GM12801 (cell line): ENCODE measurements around the gene FER.

Source experiments
- CTCF ChIP-seq: IDR thresholded peaks from one replicate; pipeline ENCODE4 v1.5.1; 2011; ENCODE audit warnings: control low read depth; ENCODE audit not compliant: insufficient read length; ENCODE audit errors: extremely low read depth

Gene FER

DNA sequence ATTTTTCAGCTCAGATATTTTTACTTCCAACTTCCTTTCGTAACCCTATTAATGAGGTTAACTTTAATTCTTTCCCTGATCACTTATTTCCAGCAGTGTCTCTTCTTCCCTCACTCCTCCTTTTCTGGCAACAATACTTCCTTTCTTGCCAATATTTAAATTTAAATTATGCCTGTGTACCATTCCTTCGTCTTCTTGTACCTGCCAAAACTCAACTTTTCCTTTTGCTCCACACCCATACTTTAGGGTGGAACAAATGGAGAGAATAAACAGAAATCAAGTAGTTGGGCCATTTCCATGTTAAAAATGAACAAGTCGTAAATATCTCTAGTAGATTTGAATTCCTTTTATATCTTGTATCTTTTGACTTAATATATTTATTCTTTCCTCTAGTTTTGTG, 66.0 kb downstream of the FER start:
- no peak for TF ChIP-seq CTCF

DNA sequence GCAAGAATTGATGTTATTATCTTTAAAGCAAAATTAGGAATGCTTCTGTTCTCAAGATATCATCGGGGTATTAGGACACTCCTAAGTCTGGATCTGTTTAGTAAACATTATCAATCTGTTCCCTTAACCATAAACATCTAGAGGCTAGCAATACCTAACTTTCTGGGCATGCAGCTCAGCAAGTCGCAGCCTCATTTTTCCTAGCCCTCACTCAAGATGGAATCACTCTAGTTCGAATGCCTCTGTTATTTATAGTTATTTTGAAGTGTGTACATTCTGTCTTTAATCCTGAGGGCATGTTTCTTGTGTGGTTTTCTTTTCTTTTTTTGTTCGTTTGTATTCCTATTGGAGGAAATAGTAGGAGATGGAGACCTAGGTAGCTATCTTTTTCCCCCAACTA, 66.9 kb downstream of the FER start:
- no peak for TF ChIP-seq CTCF

DNA sequence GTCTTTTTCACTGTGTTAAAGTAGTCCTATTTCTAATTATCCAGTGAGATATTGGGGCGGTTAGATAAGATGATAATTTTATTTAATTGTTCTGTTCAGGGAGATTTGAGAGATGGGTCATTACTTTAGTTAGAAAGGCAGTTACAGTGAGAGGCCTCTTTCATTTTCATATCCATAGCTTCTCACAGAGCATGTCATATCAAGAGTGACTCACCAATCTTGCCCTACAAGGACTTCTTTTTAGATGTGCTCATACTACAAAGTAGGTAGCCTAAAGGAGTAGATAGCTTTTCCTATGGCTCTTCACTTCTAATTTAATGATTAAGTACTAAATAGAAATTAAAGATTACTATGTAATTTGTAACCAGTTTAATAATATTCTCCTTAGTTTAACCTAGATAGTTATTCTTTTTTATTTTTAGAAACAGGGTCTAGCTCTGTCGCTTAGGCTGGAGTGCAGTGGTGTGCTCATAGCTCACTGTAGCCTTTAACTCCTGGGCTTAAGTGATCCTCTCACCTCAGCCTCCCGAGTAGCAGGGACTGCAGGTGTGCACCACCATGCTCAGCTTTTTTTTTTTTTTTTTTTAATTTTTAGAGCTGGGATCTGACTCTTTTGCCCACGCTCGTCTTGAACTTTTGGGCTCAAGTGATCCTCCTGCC, 71.0 kb downstream of the FER start:
- TF ChIP-seq CTCF: no peak

DNA sequence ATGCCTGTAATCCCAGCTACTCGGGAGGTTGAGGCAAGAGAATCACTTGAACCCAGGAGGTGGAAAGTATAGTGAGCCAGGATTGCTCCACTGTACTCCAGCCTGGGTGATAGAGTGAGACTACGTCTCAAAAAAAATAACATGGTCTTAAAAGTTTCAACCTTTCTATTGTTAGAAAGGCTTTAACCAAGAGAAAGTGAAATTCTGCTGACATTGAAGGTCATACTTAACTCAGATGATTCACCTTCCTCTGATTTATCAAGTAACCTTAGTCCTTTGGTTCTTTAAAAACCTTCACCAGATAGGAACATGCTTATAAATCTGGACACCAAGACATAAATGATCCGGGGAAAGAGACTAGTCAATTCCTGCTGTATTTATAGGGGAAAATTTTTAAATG, 73.3 kb downstream of the FER start:
- TF ChIP-seq CTCF: no peak

- TF ChIP-seq CTCF: no peak
Observed at GRCh38 chr5:108822211-108822947, 74.7 kb downstream of the FER start.

- no peak for TF ChIP-seq CTCF
Observed at GRCh38 chr5:108827131-108827530, 79.4 kb downstream of the FER start.

GRCh38 chr5:108830705-108831276, 83.1 kb downstream of the FER start:
- TF ChIP-seq CTCF: no peak
